Measurements from ENCODE around the gene PAK1IP1.
"Not testable (repeated sequence)": the region's sequence is repeated elsewhere in the genome, so short reads cannot be mapped to it uniquely, and the experiment has no call there.

The PAK1IP1 gene

DNA sequence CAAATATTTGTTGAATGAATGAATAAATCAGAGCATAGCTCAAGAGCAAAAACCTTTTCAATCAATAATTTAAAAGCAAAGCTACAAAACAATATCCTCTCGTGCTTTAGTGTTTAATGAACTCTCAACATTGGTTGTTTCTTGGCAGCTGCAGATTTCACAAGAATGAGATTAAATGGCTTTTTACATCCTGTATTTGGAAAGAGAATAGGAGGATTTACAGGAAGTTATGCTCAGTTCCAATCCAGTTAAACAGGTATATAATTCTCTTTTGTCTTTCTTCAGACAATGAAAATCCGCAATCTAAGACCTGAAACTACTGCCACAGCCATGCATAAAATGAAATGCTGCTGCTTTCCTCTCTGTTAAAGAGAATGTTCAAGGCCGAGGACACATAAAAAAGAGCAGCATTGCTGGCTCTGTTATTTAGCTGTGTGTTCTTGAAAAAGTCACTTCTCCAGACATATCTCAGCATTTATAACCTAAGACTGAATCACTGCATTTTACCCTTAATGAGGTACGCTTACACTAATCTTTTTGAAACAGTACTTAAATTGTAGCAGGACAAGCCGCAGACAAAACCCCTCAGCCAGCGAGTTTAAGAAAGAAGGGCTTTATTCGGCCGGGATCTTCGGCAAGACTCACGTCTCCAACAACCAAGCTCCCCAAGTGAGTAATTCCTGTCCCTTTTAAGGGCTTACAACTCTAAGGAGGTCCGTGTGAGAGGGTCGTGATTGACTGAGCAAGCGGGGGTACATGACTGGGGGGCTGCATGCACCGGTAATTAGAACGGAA is 3.9 kb upstream of the PAK1IP1 start:
- no peak for DNase-seq (ENCODE audit: low read depth, low spot score)

DNA sequence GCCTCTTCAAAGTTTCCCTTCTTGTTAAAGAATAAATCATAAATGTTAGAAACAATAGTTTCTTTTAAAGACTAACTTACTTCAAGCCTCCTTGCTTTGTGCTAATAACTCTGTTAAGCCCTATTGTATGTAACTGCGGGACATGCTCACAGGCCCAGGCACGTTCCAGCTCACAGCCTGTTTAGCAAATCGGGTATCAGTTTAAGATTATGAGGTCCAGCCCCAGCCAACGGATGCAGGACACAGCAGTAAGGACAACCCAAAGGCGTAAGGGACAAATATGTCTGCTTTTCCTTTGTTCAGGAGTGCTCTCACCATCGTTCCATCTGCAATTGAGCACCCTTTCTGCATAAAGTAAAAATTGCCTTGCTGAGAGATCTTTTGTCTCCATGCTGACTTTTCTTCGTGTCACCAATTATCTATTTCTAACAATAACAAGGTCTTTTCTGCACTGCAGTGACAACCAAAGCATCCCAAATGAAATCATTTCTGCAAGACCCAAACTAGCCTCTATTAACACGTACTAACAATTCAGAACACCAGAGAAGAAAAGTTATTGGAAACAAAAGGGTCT is 1.7 kb upstream of the PAK1IP1 start:
- no peak for DNase-seq (ENCODE audit: low read depth, low spot score)

DNA sequence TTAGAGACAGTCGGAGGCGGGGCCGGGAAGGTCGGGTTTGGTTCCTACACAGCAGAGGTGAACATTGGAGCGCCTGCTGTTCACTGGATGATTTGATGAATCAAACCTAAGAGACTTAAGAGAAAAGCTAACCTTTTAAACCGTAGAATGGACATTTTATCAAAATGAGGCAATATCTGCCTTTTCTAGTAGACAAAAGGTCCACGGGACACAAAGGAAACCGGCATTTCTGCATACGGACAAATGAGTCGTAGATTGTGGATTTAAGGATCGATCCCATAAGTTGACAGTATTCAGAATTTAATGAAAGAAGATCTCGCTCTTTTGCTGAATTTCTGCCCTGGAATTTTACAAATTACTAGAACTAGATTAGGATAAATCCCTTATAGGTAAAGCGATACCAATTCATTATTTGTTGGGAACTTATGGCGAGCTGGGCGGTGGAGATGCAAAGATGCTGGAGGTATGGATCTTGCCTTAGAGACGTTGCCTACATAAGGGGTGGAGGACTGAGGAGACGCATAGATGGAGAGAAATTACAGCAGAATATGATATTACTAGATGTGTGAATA is 400 bp downstream of the PAK1IP1 start:
- DNase-seq (ENCODE audit: low read depth, low spot score), result no peak

DNA sequence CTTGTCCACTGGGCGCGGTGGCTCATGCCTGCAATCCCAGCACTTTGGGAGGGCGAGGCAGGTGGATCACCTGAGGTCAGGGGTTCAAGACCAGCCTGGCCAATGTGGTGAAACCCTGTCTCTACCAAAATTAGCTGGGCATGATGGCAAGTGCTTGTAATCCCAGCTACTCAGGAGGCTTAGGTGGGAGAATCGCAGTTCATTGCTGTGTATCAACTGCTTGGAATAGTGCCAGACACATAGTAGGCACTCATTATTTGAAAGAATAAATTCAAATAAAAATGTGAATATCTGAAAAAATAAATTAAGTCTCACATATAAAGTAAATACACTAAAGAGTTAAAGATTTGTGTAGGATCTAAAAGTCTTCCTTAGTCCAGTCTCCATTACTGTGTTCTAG is 1.9 kb downstream of the PAK1IP1 start:
- no peak for DNase-seq (ENCODE audit: low read depth, low spot score)

DNA sequence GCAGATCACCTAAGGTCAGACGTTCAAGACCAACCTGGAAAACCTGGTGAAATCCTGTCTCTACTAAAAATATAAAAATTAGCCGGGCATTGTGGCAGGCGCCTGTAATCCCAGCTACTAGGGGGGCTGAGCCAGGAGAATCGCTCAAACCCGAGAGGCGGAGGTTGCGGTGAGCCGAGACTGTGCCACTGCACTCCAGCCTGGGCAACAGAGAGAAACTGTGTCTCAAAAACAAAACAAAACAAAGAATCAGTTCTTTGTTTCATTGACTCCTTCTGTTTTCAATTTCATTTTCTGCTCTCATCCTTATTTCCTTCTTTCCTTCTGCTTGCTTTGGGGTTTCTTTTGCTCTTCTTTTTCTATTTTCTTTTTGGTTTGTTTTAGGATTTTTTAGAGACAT is 19.2 kb downstream of the PAK1IP1 start:
- DNase-seq (ENCODE audit: low read depth, low spot score), result no peak

DNA sequence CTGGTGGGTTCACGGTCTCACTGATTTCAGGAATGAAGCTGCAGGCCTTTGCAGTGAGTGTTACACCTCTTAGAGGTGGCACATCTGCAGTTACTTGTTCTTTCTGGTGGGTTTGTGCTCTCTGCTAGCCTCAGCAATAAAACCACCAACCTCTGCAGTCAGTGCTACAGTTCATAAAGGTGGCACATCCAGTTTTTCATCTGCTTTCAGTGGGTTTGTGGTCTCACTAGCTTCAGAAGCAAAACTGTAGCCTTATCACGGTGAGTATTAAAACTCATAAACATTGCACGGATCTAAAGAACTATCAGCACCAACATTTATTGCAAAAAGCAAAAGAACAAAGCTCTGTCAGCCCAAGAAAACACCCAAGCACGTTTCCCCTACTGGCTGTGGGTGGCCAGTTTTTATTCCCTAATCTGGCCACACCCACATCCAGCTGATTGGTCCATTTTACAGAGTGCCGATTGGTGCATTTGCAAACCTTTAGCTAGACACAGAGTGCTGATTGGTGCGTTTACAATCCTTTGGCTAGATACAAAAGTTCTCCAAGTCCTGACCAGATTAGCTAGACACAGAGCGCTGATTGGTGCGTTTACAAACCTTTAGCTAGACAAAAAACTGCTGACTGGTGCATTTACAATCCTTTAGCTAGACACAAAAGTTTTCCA is 24.7 kb downstream of the PAK1IP1 start:
- DNase-seq (ENCODE audit: low read depth, low spot score), result no peak

DNA sequence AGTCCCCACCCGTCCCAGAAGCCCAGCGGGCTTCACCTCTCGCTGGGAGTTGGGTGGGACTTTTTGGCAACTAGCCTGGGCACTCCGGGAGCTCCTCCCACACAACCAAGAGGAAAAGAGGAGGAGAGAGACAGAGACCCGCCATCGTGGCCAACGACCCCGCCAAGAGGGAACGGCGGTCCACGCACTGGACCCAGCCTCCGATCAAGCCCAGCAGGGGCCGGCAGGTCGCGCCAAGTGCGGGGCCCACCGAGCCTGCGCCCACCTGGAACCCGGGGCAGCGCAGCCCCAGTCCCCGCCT is 25.1 kb downstream of the PAK1IP1 start:
- DNase-seq (ENCODE audit: low read depth, low spot score), result no peak

DNA sequence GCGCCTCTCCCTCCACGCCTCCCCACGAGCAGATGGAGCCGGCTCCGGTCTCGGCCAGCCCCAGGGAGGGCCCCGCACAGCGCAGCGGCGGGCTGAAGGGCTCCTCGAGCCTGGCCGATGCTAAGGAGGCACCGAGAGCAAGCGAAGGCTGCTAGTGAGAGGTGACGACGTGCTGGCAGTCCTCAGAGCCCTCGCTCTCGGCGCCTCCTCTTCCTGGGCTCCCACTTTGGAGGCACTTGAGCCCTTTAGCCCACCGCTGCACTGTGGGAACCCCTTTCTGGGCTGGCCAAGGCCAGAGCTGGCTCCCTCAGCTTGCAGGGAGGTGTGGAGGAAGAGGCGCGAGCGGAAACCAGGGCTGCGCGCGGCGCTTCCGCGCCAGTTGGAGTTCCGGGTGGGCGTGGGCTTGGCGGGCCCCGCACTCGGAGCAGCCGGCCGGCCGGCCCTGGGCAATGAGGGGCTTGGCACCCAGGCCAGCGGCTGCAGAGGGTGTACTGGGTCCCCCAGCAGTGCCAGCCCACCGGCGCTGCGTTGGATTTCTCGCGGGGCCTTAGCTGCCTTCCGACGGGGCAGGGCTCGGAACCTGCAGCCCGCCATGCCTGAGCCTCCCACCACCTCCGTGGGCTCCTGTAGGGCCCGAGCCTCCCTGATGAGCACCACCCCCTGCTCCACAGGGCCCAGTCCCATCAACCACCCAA is 25.6 kb downstream of the PAK1IP1 start:
- no peak for DNase-seq (ENCODE audit: low read depth, low spot score)

DNA sequence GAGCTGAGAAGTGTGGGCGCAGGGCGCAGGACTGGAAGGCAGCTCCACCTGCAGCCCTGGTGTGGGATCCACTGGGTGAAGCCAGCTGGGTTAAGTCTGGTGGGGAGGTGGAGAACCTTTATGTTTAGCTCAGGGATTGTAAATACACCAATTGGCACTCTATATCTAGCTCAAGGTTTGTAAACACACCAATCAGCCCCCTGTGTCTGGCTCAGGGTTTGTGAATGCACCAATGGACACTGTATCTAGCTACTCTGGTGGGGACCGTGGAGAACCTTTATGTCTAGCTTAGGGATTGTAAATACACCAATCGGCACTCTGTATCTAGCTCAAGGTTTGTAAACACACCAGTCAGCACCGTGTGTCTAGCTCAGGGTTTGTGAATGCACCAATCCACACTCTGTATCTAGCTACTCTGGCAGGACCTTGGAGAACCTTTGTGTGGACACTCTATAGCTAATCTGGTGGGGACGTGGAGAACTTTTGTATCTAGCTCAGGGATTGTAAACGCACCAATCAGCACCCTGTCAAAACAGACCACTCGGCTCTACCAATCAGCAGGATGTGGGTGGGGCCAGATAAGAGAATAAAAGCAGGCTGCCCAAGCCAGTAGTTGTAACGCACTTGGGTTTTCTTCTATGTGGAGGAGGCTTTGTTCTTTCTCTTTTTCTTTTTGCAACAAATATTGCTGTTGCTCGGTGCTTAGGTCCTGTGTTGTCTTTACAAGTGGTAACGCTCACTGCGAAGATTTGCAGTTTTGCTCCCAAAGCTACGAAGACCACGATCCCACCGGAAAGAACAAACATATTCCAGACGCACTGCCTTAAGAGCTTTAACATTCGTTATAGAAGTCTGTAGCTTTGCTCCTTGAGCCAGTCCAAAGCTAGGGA is 26.4 kb downstream of the PAK1IP1 start:
- DNase-seq (ENCODE audit: low read depth, low spot score), result not testable (repeated sequence)

DNA sequence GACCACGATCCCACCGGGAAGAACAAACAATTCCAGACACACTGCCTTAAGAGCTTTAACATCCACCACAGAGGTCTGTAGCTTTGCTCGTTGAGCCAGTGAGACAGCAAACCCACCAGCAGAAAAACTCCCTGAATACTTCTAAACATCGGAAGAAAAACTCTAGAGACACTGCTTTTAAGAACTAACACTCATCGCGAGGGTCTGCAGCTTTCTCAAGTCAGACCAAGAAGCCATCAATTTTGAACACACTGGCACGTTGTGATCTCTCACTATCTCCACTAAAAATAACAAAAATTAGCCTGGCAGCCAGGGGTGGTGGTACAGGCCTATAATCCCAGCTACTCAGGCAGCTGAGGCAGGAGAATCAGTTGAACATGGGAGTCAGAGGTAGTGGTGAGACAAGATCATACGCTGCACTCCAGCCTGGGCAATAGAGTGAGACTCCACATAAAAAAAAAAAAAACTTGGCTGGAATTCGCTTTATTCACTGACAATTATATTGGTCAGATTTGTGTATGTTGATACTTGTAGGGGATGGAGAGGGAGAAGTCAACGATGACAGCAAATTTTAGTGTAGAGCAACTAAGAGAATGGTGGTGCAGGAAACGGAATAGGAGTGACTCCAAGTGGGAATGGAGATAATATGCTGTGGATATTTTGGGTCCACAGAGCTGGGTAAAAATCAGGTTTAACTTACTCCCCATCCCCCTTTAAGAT is 27.2 kb downstream of the PAK1IP1 start:
- DNase-seq (ENCODE audit: low read depth, low spot score), result no peak

DNA sequence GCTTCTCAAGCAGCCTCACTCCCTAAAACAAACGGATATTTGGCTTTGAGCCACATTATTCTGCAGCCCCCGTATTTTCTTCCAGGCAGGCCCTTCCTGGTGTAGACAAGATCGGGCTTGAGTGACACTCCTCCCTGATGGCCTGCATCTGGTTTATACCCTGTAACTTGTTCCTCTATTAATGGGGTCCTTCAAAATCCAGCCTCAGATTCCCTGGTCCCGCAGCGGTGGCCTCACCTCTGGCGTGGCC is 27.7 kb downstream of the PAK1IP1 start:
- no peak for DNase-seq (ENCODE audit: low read depth, low spot score)

DNA sequence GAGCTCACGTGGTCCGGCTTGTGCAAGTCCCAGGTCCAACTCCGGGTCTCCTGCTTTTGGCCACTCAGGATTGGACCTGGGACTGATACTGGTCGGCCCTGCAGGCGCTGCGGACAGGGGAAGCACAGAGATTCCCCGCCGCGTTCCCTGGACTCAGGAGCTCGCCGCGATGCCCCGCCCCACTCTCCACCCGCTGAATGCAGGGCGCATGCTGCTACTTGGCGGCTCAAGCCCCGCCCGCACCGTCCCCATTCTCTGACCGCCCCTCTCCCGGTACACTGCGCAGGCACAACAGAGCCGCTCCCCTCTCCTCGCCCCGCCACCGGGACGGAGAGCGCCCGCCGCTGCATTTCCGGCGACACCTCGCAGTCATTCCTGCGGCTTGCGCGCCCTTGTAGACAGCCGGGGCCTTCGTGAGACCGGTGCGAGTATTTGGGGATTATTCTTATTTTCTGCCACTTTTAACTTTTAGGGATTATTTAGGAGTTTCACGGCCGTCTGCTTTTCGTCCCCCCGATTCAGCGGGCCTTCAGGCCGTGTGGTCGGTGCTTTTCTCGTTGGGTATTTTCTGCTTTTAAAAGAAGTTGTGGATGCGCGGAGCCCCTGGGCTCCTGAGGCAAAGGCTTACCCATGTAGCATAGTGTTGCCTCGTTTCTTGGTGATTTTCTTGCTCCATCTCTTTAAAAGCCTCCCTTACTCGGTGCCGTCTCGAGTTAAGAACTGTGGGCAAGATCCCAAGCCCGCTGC is 28.2 kb downstream of the PAK1IP1 start, which contains the start of gene TMEM14C:
TSS of gene TMEM14C (plus strand) at position 251 of the 747 bp plus-strand sequence. CDS start 1,544 bp downstream, outside the sequence.
- DNase-seq (ENCODE audit: low read depth, low spot score), result peak; percentile 64

DNA sequence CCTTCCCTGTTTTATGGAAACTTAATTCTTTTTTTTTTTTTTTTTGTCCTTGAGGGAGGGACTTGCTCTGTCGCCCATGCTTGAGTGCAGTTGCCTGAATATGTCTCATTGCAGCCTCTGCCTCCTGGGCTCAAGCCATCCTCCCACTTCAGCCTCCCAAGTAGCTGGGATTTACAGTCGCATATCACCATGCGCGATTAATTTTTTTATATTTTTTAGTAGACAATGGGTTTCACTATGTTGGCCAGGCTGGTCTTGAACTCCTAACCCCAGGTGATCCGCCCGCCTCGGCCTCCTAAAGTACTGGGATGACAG is 28.8 kb downstream of the PAK1IP1 start:
- DNase-seq (ENCODE audit: low read depth, low spot score), result no peak

DNA sequence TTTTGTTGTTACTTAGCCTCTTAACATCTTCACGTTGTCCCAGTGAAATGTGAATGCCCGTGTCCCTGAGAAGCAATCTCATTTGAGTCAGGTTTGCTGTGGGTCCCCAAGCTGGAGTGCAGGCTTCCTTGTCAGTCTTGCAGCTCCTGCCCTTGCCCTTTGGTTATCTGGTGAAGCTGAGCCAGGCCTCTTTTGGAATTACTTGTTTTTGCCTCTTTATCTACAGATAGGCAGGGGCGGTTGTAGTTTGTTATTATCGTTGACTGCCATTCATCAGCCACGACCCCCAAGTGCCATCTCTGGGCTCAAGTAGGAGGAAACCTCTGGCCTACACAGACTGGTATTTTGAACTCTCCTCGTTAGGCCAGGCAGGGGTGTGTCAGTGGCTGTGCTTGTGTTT is 30.3 kb downstream of the PAK1IP1 start:
- no peak for DNase-seq (ENCODE audit: low read depth, low spot score)

DNA sequence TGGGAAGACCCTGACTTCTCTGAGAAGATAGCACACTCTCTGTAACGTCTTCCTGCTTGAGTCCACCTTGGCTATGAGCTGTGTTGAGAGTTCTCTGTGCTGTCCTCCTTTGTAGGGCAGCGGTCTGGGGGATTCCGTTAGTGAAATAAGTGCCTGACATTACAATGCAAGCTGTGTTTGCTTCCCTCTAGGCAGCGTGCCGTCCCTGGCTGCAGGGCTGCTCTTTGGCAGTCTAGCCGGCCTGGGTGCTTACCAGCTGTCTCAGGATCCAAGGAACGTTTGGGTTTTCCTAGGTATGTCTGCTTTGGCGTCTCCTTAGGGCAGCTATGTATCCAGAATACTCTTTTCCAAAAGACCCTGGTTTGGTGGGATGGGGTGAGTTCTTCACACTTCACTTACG is 30.9 kb downstream of the PAK1IP1 start:
- DNase-seq (ENCODE audit: low read depth, low spot score), result no peak

DNA sequence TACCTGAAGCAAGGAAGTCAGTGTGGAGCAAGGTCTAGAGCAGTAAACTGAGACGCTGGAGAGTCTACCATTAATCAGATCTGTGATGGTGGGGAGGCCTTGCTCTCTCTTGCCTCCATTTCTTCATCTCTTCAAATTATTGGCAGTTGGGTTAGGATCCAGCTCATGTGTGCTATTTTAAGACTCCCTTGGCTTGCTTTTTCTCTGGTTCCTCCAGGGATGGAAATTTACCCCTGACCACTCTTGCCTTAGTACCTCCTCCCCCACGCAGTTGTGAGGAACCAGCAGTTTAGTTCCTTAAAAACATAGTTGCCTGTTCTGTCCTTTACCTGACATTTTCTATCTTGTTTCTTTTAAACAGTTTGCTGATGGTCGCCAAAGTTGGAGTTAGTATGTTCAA is 35.5 kb downstream of the PAK1IP1 start:
- no peak for DNase-seq (ENCODE audit: low read depth, low spot score)

DNA sequence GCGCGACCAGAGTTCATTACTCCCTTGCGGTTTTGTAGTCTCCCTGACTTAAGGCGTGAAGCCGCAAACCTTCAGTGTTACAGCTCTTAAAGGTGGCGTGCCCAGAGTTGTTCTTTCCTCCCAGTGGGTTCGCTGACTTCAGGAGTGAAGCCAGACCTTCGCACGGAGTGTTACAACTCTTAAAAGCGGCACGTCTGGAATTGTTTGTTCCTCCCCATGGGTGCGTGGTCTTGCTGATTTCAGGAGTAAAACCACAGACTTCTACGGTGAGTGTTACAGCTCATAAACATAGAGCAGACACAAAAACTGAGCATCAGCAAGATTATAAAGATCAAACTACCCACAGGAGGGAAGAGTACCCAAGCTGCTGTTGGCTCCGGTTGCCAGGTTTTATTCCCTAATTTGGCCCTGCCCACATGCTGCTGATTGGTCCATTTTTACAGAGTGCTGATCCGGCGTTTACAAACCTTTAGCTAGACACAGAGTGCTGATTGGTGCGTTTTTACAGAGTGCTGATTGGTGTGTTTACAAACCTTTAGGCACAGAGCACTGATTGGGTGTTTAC is 38.5 kb downstream of the PAK1IP1 start:
- DNase-seq (ENCODE audit: low read depth, low spot score), result no peak

DNA sequence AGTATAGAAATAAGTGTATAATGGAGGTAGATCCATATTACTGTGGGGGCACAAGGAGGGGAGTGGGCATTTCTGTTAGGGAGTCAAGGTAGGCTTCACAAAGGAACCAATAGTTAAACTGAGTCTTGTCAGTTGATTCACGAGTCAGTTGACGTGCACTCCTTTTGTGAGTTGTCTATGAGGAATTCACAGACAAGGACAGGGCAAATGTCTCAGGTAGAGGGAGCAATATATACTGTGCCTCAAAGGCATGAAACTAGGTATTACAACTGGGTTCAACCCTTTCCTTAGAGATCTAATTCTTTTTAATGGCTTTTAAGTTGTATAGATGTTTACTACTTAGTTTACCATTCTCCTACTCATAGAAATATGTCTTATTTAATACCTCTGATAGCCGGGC is 39.1 kb downstream of the PAK1IP1 start:
- DNase-seq (ENCODE audit: low read depth, low spot score), result no peak

DNA sequence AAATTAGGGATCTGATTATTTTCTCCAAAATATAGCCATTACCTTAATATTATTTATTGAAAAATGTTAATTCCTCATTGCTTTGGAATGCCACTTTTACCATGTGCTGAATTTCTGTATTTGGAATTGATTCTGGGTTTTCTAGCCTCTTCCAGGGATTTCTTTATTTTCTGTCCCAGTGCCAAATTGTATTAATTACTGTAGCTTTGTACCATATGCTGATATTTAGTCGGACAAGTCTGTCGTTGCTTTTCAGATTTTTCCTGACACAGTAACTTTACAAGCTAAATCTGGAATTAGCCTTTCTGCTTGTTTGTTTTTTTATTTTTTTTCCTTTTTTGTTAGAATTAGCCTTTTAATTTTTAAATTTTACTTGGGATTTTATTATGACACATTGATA is 42.0 kb downstream of the PAK1IP1 start:
- no peak for DNase-seq (ENCODE audit: low read depth, low spot score)

DNA sequence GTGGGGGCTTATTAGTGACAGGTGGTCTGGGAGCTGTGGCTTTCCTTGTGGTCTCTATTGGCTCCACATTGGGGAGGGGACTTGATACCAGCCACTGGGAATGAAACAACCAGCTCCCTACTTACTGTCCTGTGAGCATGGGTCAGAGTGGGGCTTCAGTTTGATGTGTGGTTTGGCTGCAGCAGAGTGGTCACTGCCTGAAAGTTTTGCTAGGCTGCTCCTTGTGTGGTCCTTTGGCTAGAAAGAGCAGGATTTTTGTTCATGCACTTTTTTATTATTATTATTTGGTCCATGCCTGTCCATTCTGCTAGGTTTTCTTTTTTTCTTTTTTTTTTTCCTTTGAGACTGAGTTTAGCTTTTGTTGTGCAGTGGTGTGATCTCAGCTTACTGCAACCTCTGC is 45.3 kb downstream of the PAK1IP1 start:
- DNase-seq (ENCODE audit: low read depth, low spot score), result no peak
